Duodenal mucosa (tissue), 2 donors: Measurements from ENCODE around the gene HNF4A.
A peak's percentile ranks its signal among the peaks of the same experiment; 100 is the strongest.

Experiments used
- H3K27ac ChIP-seq: one replicate; pipeline ENCODE4 v1.7.0; 2013; ENCODE audit warnings: low read depth, low read length
- H3K27me3 ChIP-seq, 2 donors: one replicate each; pipeline ENCODE4 v1.7.0; 2013; ENCODE audit warnings: low read length in 2 of 2, control low read depth in 1 of 2; ENCODE audit not compliant: insufficient read depth in 2 of 2, control insufficient read depth in 1 of 2
- H3K36me3 ChIP-seq, 2 donors: one replicate each; pipeline ENCODE4 v1.7.0; 2013; ENCODE audit warnings: low read length in 2 of 2, control low read depth in 1 of 2; ENCODE audit not compliant: insufficient read depth in 2 of 2, control insufficient read depth in 1 of 2
- H3K4me1 ChIP-seq, 2 donors: one replicate each; pipeline ENCODE4 v1.7.0; 2013; ENCODE audit warnings: low read length in 2 of 2, control low read depth in 1 of 2; ENCODE audit not compliant: insufficient read depth in 2 of 2, control insufficient read depth in 1 of 2
- H3K4me3 ChIP-seq, 2 donors: one replicate each; pipeline ENCODE4 v1.7.0; 2013; ENCODE audit warnings: low read length in 2 of 2, low read depth in 1 of 2
- H3K9ac ChIP-seq, 2 donors: one replicate each; pipeline ENCODE4 v1.7.0; 2013; ENCODE audit warnings: low read length in 2 of 2, low read depth in 1 of 2
- H3K9me3 ChIP-seq, 2 donors: one replicate each; pipeline ENCODE4 v1.7.0; 2013; ENCODE audit warnings: low read length in 2 of 2, control low read depth in 1 of 2; ENCODE audit not compliant: control insufficient read depth in 1 of 2

HNF4A gene

DNA sequence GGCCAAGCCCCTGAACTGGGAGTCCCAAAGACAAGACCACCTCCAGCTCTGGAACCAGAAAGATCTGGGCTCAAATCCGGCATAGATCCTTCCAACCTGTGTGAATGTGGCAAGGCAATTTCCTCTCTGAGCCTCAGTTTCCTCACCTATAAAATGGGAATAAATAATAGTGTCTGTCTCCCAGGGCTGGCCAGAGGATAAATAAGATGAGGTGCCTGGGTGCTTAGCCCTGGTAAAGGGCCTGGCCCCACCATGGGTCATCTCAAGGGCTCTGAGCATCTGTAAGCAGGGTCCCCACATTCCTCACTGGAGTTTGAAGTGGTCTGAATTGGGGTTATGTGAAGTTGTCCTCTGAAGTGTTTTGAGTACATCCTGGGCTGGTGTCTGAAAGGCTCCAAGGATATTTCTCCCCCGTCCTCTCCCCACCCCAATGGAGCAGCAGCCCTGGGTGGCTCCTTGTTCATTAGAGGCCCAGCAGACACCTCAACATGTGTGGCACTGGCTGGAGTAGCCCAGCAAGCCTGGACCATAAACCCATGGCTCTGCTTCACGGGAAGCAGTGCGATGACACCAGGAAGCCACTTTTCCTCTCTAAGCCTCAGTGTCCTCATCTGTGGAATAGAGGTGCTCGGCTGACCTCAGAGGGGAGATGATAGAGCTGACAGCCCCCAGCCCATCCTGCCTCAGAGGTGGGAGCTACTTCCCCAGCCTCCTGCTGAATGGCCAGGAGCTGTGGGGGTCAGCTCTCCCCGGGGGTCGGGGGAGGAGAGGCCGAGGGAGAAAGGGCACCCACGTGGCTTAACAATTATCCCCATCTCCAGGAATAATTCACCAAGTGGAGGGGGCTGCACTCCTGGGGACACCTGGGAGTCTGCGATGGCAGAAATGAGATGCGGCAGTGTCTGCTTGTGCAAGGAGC is 48.0 kb downstream of the HNF4A start:
- H3K9ac ChIP-seq, result peak overlapping the region; percentile 94 to 99
- no peaks in the 10 kb centered on the region for H3K9me3 ChIP-seq
- peaks cover 10 to 23% of the 10 kb centered on the region in 2 donors for H3K36me3 ChIP-seq
- H3K27ac ChIP-seq, result peak overlapping the region; percentile 90
- H3K27me3 ChIP-seq, result no peaks in the 10 kb centered on the region
- peak overlapping the region; percentile 84 to 96 for H3K4me3 ChIP-seq
- H3K4me1 ChIP-seq, result peaks cover 47 to 57% of the 10 kb centered on the region in 2 donors

DNA sequence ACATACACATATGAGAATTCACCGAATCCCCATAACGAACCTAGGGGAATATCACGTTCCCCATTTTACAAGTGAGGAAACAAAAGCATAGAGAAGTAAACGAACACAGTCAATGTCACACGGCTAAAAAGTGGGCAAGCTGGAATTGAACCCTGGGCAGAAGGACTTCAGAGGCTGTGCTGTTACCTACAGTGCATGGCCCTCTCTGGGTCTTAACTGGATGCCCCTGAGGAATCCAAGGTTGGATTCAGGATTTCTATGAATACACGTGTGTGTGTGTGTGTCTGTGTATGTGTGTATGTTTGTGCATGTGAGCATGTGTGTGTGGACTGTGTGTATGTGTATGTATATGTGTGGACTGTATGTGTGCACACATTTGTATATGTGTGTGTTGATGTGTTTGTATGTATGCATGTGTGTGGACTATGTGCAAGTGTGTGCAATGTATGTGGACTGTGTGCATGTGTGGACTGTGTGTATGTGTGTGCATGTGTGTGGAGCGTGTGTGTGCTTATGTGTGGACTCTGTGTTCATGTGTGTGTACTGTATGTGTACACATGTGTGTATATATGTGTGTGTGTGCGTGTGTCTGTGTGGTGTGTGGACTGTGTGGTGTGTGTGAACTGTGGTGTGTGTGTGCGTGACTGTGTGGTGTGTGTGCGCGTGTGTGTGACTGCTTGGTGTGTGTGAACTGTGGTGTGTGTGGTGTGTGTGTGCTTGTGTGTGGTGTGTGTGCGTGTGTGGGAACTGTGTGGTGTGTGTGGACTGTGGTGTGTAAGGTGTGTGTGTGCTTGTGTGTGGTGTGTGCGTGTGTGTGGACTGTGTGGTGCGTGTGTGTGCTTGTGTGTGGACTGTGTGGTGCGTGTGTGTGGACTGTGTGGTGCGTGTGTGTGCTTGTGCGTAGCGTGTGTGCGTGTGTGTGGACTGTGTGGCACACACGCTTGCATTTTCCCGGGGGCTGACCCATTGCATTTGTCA is 49.0 kb downstream of the HNF4A start:
- peaks cover 17 to 31% of the 10 kb centered on the region in 2 donors for H3K36me3 ChIP-seq
- H3K4me1 ChIP-seq, result peaks cover 48 to 57% of the 10 kb centered on the region in 2 donors
- peak overlapping the region; percentile 90 for H3K27ac ChIP-seq
- H3K27me3 ChIP-seq, result no peaks in the 10 kb centered on the region
- H3K9me3 ChIP-seq, result no peaks in the 10 kb centered on the region
- peak overlapping the region; percentile 94 to 99 for H3K9ac ChIP-seq
- peak overlapping the region; percentile 84 to 96 for H3K4me3 ChIP-seq

DNA sequence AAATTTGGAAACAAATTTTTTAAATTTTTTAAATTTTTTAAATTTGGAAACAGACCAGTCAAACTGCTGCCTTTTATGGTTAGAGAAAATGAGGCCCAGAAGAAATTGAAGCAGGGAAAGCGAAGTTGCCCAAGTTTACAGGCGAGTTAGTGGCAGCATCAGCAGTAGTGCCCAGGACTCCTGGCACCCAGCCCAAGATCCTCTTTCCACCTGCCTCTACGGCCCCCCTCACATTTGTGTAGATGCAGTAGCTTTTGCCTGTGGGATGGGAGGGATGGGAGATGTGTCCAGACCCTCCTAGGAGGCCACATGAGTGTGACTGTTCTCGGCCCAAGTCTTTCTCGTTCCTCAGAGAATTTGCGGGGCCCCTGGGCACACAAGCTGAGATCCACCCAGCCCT is 49.8 kb downstream of the HNF4A start:
- Histone ChIP-seq H3K36me3 (peaks cover 19 to 34% of the 10 kb centered on the region in 2 donors), H3K4me3 (peak overlapping the region in 1 of 2 donors; percentile 13), H3K27ac (no peak overlapping the region), H3K4me1 (peaks cover 55 to 56% of the 10 kb centered on the region in 2 donors), H3K9me3 (no peaks in the 10 kb centered on the region), H3K9ac (peak overlapping the region; percentile 7 to 75), H3K27me3 (no peaks in the 10 kb centered on the region)

DNA sequence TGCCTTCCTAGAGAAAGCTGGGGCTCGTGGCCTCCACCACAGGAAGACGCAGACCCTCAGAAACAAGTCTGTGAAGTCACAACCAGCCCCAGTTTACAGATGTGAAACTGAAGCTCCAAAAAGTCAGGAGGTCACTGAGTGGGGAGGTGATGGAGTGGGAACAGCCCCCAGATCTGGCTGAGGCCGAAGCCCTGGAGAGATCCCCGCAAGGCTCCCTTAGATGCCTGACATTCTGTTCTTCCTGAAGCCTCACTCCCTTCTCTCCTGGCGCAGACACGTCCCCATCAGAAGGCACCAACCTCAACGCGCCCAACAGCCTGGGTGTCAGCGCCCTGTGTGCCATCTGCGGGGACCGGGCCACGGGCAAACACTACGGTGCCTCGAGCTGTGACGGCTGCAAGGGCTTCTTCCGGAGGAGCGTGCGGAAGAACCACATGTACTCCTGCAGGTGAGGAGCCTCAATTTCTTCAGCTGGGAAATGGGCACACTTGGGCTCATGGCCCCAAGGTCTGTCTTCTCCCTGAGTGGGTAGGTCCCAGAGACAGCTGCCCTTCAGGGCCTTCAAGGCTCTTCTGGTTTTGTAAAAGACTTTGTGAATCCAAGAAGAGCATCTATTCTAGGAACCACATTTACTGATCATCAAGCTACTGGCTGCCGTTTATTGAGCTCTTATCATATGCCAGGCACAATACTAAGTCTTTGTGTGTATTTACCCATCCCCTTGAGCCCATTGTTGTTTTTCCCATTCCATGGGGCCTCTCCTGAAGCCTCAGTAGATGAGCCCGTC is 50.5 kb downstream of the HNF4A start:
- H3K9ac ChIP-seq, result peak overlapping the region; percentile 66 to 75
- no peaks in the 10 kb centered on the region for H3K9me3 ChIP-seq
- H3K27ac ChIP-seq, result peak overlapping the region; percentile 76
- H3K4me1 ChIP-seq, result peaks cover 57 to 58% of the 10 kb centered on the region in 2 donors
- peak overlapping the region in 1 of 2 donors; percentile 13 for H3K4me3 ChIP-seq
- H3K27me3 ChIP-seq, result no peaks in the 10 kb centered on the region
- H3K36me3 ChIP-seq, result peaks cover 24 to 41% of the 10 kb centered on the region in 2 donors

DNA sequence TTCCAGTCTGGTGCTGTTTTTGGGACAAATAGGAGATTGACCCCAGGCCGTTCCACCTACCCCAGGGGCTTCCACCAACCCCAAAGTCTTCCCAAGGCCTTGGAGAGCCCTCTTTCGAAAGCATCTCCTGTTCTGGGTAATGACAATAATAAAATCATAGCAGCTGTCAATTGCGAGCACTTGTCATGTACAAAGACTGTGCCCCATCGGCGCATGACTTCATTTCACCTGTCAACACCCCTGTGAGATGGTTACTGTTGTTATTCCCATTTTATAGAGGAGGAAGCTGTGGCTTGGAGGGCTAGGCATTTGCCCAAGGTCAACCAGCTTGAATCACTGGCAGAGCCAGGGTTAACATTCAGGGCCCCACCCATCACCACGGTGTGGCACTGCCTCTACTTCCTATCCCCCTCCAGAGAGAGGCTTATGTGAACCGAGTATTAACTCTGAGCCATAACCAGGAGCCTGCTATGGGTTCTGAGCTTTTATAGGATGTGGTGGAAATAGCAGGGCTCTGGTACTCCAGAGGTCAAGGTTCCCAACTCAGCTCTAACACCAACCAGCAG is 51.2 kb downstream of the HNF4A start:
- Histone ChIP-seq H3K9ac (peak overlapping the region; percentile 66 to 75), H3K27me3 (no peaks in the 10 kb centered on the region), H3K9me3 (no peaks in the 10 kb centered on the region), H3K4me1 (peaks cover 58 to 60% of the 10 kb centered on the region in 2 donors), H3K36me3 (peaks cover 24 to 39% of the 10 kb centered on the region in 2 donors), H3K4me3 (peak overlapping the region; percentile 13 to 21), H3K27ac (peak overlapping the region; percentile 76)

DNA sequence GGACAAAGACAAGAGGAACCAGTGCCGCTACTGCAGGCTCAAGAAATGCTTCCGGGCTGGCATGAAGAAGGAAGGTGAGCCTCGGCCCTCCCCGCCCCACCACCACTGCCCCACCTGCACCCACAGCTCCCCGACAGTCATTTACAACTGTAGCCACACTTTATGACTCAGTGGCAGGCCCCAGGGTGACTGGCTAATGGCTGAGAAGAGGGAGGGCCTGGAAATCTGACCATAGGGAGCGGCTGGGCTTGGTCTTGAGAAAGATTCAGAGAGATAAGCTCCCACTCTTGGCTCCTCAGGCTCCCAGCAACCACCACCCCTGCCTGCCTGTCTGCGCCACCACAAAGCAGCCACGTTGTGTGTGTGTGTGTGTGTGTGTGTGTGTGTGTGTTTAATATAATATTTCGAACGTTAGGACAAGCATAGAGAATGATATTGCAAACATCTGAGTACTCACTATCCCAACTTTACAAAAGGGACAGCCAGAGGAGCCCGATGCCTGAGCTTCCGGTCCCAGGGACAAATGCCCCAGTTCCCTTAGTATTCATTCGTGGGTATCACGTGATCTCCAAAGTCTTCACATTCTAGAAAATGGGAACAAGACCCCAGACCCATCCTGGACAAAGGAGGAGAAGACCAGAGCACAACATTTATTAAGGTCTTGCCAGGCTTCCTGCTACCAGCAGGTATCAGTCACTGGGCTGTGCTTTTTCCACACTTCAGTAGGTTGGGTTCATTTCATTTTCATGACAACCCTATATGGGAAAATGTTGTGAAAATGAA is 52.1 kb downstream of the HNF4A start:
- H3K9ac ChIP-seq, result peak overlapping the region; percentile 66 to 75
- peaks cover 58 to 64% of the 10 kb centered on the region in 2 donors for H3K4me1 ChIP-seq
- H3K27ac ChIP-seq, result peak overlapping the region; percentile 76
- H3K9me3 ChIP-seq, result no peaks in the 10 kb centered on the region
- peaks cover 28 to 35% of the 10 kb centered on the region in 2 donors for H3K36me3 ChIP-seq
- no peaks in the 10 kb centered on the region for H3K27me3 ChIP-seq
- H3K4me3 ChIP-seq, result peak overlapping the region; percentile 21 to 25

DNA sequence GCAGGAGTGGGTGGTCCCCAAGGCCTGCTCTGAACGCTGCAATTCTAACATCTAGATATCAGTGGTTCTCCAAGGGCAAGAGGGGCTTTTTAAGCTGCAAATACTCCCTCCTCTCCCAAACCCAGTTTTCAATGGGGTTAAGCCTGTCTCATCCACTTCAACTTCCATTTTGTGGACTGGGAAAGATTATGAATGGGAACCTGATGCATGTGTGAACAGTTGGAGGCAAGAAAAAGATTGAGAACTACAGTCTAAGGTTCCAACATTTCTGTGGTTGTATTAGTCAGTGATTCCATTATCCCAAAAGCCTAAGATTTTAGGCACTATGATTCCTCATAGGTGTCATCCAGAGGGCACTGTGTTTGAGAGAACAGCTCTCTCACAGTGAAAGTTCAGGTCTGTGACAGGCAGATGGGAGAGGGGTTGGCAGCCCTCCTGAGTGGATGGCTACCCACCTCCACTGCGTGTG is 53.7 kb downstream of the HNF4A start:
- Histone ChIP-seq H3K9me3 (no peaks in the 10 kb centered on the region), H3K27me3 (no peaks in the 10 kb centered on the region), H3K36me3 (peaks cover 40 to 44% of the 10 kb centered on the region in 2 donors), H3K9ac (peak overlapping the region; percentile 25 to 72), H3K4me3 (peak overlapping the region in 1 of 2 donors; percentile 4), H3K27ac (peak overlapping the region; percentile 51), H3K4me1 (peaks cover 63 to 64% of the 10 kb centered on the region in 2 donors)

DNA sequence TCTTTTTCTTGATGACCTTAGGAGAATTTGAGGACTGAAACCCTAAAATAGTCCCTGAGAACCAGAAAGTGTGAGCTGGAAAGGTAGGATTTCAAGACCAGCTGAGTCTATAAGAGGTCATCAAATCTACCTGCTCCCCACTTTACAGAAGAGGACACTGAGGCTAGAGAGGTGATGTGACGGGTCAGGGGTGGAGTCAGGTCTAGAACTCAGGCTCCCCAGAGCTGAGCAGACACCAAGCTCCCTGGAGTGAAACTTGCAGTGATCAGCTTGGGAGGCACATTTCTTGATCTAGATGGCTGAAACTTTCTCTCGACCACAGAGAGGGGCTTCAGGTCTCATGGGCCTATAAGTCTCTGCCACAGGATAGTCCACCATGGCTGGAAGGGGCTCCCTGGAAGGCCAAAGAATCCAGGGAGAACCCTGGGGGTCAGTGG is 55.1 kb downstream of the HNF4A start:
- Histone ChIP-seq H3K27ac (peak overlapping the region; percentile 52), H3K4me3 (peak overlapping the region; percentile 4 to 10), H3K4me1 (peaks cover 53 to 57% of the 10 kb centered on the region in 2 donors), H3K36me3 (peaks cover 50 to 58% of the 10 kb centered on the region in 2 donors), H3K27me3 (peaks cover 0 to 5% of the 10 kb centered on the region in 2 donors), H3K9me3 (no peaks in the 10 kb centered on the region), H3K9ac (peak overlapping the region; percentile 69 to 72)
